A549 (cell line): Measurements from ENCODE around the gene KCTD15. TPM values are rescaled to one million over a fixed set of nuclear protein-coding genes. Genes with fewer than 3 reads are reported as not detected.

Experiments used
- ATAC-seq, 2 experiments: fragments of 200-7000 bp in 1 of 2; fragments of >200 bp in 1 of 2; cut with Nextera tagmentation in 1 of 2; cut with Tn5 transposase in 1 of 2; 3 replicates each; pipeline versions ENCODE4 v1.8.0 to v1.9.1; 2018 to 2020; ENCODE audit warnings: mild to moderate bottlenecking in 1 of 2, moderate library complexity in 1 of 2
- CTCF ChIA-PET: fragments of 300-600 bp; sonication (Branson Sonifier 250); formaldehyde crosslinking; extraction: SDS; loops from one replicate; lab custom pipeline; 2021; ENCODE audit warnings: antibody characterized with exemption, inconsistent platforms; lab: Yijun Ruan, JAX
- POLR2A ChIA-PET: fragments of 350-600 bp; formaldehyde crosslinking; extraction: SDS; loops from one replicate; lab custom pipeline; 2021; ENCODE audit warnings: antibody characterized with exemption, inconsistent platforms; lab: Yijun Ruan, JAX
- DNase-seq, 2 experiments: peaks; one replicate each; pipeline versions ENCODE4 v3.0.0 to v3.0.0-alpha.2; 2011 to 2016; ENCODE audit warnings: low read depth in 1 of 2, low spot score in 1 of 2
- FAIRE-seq: peaks from 2 replicates; lab custom pipeline; 2011; peaks lifted over from hg19 to GRCh38; lab: Jason Lieb, UNC
- H3K27ac ChIP-seq, 2 experiments: fragments of >200 bp; sonication (Bioruptor Twin); formaldehyde crosslinking; 3 replicates each; pipeline ENCODE4 v1.5.1; 2016 to 2017
- H3K4me1 ChIP-seq: fragments of >200 bp; sonication (Bioruptor Twin); formaldehyde crosslinking; 3 replicates; pipeline ENCODE4 v1.6.1; 2016
- H3K4me2 ChIP-seq: fragments of >200 bp; sonication (Bioruptor Twin); formaldehyde crosslinking; 3 replicates; pipeline ENCODE4 v1.6.1; 2016
- H3K4me3 ChIP-seq: fragments of >200 bp; sonication (Bioruptor Twin); formaldehyde crosslinking; 3 replicates; pipeline ENCODE4 v1.5.1; 2016
- H3K9me3 ChIP-seq: fragments of >200 bp; sonication (Bioruptor Twin); formaldehyde crosslinking; 3 replicates; pipeline ENCODE4 v1.6.1; 2016
- CBX8 ChIP-seq: fragments of 200-600 bp; sonication (generic); IDR thresholded peaks from 2 replicates; pipeline ENCODE4 v1.6.1; 2016
- EHF ChIP-seq: fragments of 250-450 bp; sonication (Bioruptor Pico); IDR thresholded peaks from 2 replicates; pipeline ENCODE4 v1.5.0; 2020; ENCODE audit warnings: mild to moderate bottlenecking
- EP300 ChIP-seq, 2 experiments: fragments of >200 bp; sonication (Bioruptor Twin); formaldehyde crosslinking; IDR thresholded peaks; 2 replicates in 1 of 2; 3 replicates in 1 of 2; pipeline ENCODE4 v1.6.1; 2016 to 2017
- FOSB ChIP-seq: fragments of 250-450 bp; sonication (Bioruptor Pico); IDR thresholded peaks from 2 replicates; pipeline ENCODE4 v1.5.0; 2020; ENCODE audit warnings: mild to moderate bottlenecking, moderate library complexity
- FOSL2 ChIP-seq, 2 experiments: fragments of 450-650 bp in 1 of 2; fragments of >200 bp in 1 of 2; sonication (Bioruptor Twin) in 1 of 2; formaldehyde crosslinking; IDR thresholded peaks; 2 replicates each; pipeline versions ENCODE4 v1.5.0 to v1.6.1; 2016 to 2020; ENCODE audit warnings: mild to moderate bottlenecking in 1 of 2, moderate library complexity in 1 of 2
- FOXS1 ChIP-seq: fragments of 250-450 bp; sonication (Bioruptor Pico); IDR thresholded peaks from 2 replicates; pipeline ENCODE4 v1.5.0; 2020; ENCODE audit warnings: mild to moderate bottlenecking, moderate library complexity
- GATA3 ChIP-seq: IDR thresholded peaks from 2 replicates; pipeline ENCODE4 v1.6.1; 2012; ENCODE audit warnings: borderline replicate concordance
- HOXA7 ChIP-seq: fragments of 250-450 bp; sonication (Bioruptor Pico); IDR thresholded peaks from 2 replicates; pipeline ENCODE4 v1.5.0; 2020; ENCODE audit warnings: mild to moderate bottlenecking, moderate library complexity
- HOXB5 ChIP-seq: fragments of 250-450 bp; sonication (Bioruptor Pico); IDR thresholded peaks from 2 replicates; pipeline ENCODE4 v1.5.0; 2020; ENCODE audit warnings: mild to moderate bottlenecking, moderate library complexity
- JUN ChIP-seq, 2 experiments: fragments of >200 bp; sonication (Bioruptor Twin); formaldehyde crosslinking; IDR thresholded peaks; 2 replicates in 1 of 2; 3 replicates in 1 of 2; pipeline ENCODE4 v1.6.1; 2016 to 2017
- KDM5A ChIP-seq: fragments of 200-600 bp; sonication (generic); IDR thresholded peaks from 2 replicates; pipeline ENCODE4 v1.6.1; 2016; ENCODE audit warnings: antibody characterized with exemption, mild to moderate bottlenecking
- MYC ChIP-seq: IDR thresholded peaks from 2 replicates; pipeline ENCODE4 v1.6.1; 2012; ENCODE audit warnings: mild to moderate bottlenecking, inconsistent platforms, low read length, improper control_type of control experiment, borderline replicate concordance
- NFE2L2 ChIP-seq: fragments of 150-350 bp; conservative IDR thresholded peaks from 2 replicates; pipeline ENCODE4 v1.6.1; 2014; ENCODE audit warnings: low read length
- NR3C1 ChIP-seq: fragments of >200 bp; sonication (Bioruptor Twin); formaldehyde crosslinking; IDR thresholded peaks from 3 replicates; pipeline ENCODE4 v1.6.1; 2017
- RFX5 ChIP-seq: fragments of 450-650 bp; IDR thresholded peaks from 2 replicates; pipeline ENCODE4 v1.7.1; 2014; ENCODE audit warnings: antibody characterized with exemption, mild to moderate bottlenecking, moderate library complexity
- SMC3 ChIP-seq: fragments of >200 bp; sonication (Bioruptor Twin); formaldehyde crosslinking; IDR thresholded peaks from 3 replicates; pipeline ENCODE4 v1.6.1; 2018; ENCODE audit warnings: inconsistent platforms
- TFCP2L1 ChIP-seq: fragments of 250-450 bp; sonication (Bioruptor Pico); IDR thresholded peaks from 2 replicates; pipeline ENCODE4 v1.5.0; 2021; ENCODE audit warnings: mild to moderate bottlenecking
- WGBS: methylation state at CpG from one replicate; pipeline ENCODE4 v1.1.6; 2017; ENCODE audit errors: missing lambda C conversion rate; 5-methylcytosine and 5-hydroxymethylcytosine counted together
- polyA plus RNA-seq, 4 experiments: library from polyadenylated mRNA; depleted of rRNA in 3 of 4; stranded (reverse); fragments of >200 nt; fragmentation: RNase III in 1 of 4; extraction: RNeasy Plus Mini Kit Qiagen cat#74134 plus additional on column Dnase treatment in 1 of 4; gene quantifications; 2 replicates in 3 of 4; 3 replicates in 1 of 4; pipeline ENCODE4 v1.2.3, GENCODE V29; 2011 to 2017
- TF ChIP-seq, protein P1 (sequence below): fragments of 250-450 bp; sonication (Bioruptor Pico); IDR thresholded peaks from 2 replicates; pipeline ENCODE4 v1.5.0; 2020; ENCODE audit warnings: low read depth, mild to moderate bottlenecking, moderate library complexity
- TF ChIP-seq, protein P2 (sequence below): IDR thresholded peaks from 2 replicates; pipeline ENCODE4 v1.6.1; 2012; ENCODE audit warnings: low read depth, borderline replicate concordance
- TF ChIP-seq, protein P3 (sequence below): fragments of >200 bp; sonication (Bioruptor Twin); formaldehyde crosslinking; IDR thresholded peaks from 3 replicates; pipeline ENCODE4 v1.5.1; 2016
- TF ChIP-seq, protein P4 (sequence below): fragments of >200 bp; sonication (Bioruptor Twin); formaldehyde crosslinking; IDR thresholded peaks from 2 replicates; pipeline ENCODE4 v1.6.1; 2016

The KCTD15 gene
- polyA plus RNA-seq, 2 of the 4 experiments (the other 2 are of a cell fraction): 54.0 to 56.5 TPM

DNA sequence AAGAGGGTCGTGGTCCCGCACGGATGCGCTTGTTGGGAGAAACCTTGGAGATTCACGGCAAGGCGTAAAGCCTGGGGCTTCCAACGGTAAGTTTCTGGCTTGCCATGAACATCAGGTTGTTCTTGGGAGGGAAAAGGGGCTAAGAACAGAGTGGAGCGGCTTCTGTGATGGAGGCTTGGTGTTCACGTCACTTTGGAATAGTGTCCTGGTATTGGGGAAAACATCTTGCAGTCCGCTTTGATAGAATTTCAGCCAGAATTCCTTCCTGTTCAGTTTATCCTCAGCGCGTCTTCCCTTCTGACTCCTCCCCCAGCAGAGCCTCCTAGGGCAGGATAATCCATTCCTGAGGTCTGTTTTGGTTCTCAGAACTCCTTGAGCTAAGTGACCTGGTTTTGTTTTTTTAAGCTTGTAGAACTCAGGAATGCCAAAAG, 2.0 kb downstream of the KCTD15 start:
- ATAC-seq (no peak), FAIRE-seq (no peak), DNase-seq (no peak)
- H3K4me3 ChIP-seq: no peak overlapping the region
- TF ChIP-seq NR3C1 (no peak), GATA3 (no peak), HOXB5 (CRISPR knock-in tag) (no peak)
- H3K27ac ChIP-seq: peak overlapping the region in 1 of 2 experiments; percentile 96; a peak in 4 of 6 replicates
- 94% methylated on average over 12 of the region's 12 CpGs for WGBS
- CTCF ChIA-PET: interaction anchor here (3.1 to 10.0 kb wide), 4 partner anchors 16 to 298 kb away, joined by 13 to 313 read pairs (median 46); no protein-coding TSS in a partner anchor
- no peaks in the 10 kb centered on the region for H3K9me3 ChIP-seq
- H3K4me2 ChIP-seq: peak overlapping the region; percentile 87
- POLR2A ChIA-PET: no interaction called here
- H3K4me1 ChIP-seq: peaks cover 53% of the 10 kb centered on the region

DNA sequence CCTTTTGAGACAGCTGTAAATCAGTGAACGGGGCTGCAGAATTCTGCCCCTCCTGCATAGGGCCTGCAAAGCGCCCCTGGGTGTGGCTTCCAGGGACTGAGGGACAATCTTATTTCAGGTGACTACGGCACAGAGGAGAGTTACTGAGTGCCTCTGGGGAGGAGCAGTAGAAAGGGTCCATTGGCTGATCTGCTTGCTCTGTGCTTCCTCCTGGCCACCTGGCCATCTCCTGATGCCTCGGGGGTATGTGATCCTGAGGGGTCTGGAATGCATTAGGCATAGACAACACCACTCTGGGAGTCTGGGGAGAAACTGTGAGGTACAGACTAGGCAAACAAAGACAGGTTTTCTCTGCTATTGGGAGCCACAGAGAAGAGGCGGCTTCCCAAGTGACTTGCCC, 2.8 kb downstream of the KCTD15 start:
- H3K4me1 ChIP-seq: peaks cover 54% of the 10 kb centered on the region
- FAIRE-seq (no peak), DNase-seq (no peak), ATAC-seq (no peak)
- H3K4me2 ChIP-seq: no peak overlapping the region
- ChIA-PET POLR2A (no interaction called here), CTCF (interaction anchor here (0.9 to 10.0 kb wide), 3 partner anchors 17 to 198 kb away, joined by 4 to 313 read pairs (median 13); no protein-coding TSS in a partner anchor)
- peak overlapping the region in 1 of 2 experiments; percentile 96; a peak in 1 of 6 replicates for H3K27ac ChIP-seq
- no peaks in the 10 kb centered on the region for H3K9me3 ChIP-seq
- TF ChIP-seq FOXS1 (no peak), JUN (IDR thresholded peaks at IDR 0.05) (peak in 1 of 2 experiments; percentile 30; a peak in 1 of 5 replicates)
- TF ChIP-seq, all 56 proteins: peak for 1
- WGBS: 90% methylated on average over 5 of the region's 5 CpGs
- H3K4me3 ChIP-seq: no peak overlapping the region

DNA sequence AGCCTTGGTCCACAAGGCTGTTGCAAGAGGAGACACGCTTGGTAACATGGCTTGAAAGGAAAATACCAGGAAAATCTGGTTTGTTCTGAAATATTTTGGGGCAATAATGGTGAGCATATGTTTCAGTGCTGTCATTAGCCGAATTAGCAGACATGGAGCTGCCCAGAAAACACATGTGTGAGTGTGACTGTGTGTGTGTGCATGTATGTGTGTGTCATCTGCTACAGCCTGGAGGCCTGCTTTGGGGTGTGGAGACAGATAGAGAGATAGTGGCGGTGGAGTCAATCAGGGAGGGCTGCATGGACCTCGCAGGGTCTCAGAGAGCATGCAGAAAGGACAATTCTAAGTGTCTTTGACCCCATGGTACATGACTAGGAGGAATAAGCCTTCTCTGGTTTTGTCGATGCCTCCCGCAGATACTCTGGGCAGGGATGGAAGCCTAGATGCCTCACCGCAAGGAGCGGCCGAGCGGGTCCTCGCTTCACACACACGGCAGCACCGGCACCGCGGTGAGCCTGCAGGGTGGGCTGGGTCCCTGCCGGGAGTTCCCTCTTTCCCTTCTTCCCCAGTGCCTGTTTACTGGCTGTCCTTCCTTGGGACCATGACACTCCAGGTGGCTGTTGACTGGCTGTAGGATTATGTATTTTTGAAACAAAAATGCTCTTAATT, 3.5 kb downstream of the KCTD15 start:
- TF ChIP-seq FOSB (CRISPR knock-in tag) (no peak), HOXB5 (CRISPR knock-in tag) (no peak), CBX8 (no peak), EP300 (IDR thresholded peaks at IDR 0.05) (no peak), HOXA7 (no peak), TFCP2L1 (no peak), FOSL2 (IDR thresholded peaks at IDR 0.05) (no peak), FOSL2 (CRISPR knock-in tag; IDR thresholded peaks at IDR 0.05) (no peak), NFE2L2 (no peak), KDM5A (no peak)
- TF ChIP-seq, protein P1, sequence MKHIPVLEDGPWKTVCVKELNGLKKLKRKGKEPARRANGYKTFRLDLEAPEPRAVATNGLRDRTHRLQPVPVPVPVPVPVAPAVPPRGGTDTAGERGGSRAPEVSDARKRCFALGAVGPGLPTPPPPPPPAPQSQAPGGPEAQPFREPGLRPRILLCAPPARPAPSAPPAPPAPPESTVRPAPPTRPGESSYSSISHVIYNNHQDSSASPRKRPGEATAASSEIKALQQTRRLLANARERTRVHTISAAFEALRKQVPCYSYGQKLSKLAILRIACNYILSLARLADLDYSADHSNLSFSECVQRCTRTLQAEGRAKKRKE (CRISPR knock-in tag): no peak
- TF ChIP-seq, protein P2, sequence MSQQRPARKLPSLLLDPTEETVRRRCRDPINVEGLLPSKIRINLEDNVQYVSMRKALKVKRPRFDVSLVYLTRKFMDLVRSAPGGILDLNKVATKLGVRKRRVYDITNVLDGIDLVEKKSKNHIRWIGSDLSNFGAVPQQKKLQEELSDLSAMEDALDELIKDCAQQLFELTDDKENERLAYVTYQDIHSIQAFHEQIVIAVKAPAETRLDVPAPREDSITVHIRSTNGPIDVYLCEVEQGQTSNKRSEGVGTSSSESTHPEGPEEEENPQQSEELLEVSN: no peak
- ATAC-seq: no peak
- POLR2A ChIA-PET: no interaction called here
- Histone ChIP-seq H3K4me1 (peaks cover 56% of the 10 kb centered on the region), H3K4me3 (no peak overlapping the region), H3K27ac (no peak overlapping the region), H3K4me2 (no peak overlapping the region), H3K9me3 (no peaks in the 10 kb centered on the region)
- no peak for DNase-seq
- FAIRE-seq: no peak
- WGBS: 94% methylated on average over 16 of the region's 16 CpGs
- CTCF ChIA-PET: interaction anchor here (0.9 to 3.4 kb wide), 2 partner anchors 21 to 198 kb away, joined by 4 to 13 read pairs; no protein-coding TSS in a partner anchor

DNA sequence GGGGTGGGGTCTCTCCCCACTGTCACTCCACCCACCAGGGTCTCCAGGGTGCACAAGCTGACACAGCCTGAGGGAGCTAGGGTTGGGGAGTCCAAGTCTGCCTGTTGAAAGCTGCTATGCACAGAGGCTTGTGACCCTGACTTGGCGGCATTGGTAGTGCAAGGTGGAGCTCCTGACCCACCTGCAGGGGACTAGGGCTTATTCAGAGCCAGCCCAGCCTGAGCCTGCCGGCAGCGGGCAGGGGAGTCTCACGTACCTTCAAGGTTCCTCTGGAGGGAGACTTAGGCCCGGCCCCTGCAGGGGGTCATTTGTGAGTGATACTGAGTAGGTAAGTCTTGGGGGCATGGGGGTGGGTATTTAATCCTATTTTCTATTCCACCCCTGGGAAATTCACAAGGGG, 4.7 kb downstream of the KCTD15 start:
- ChIA-PET CTCF (interaction anchor here (1.1 to 5.0 kb wide), 5 partner anchors 23 to 295 kb away, joined by 3 to 39 read pairs (median 7); no protein-coding TSS in a partner anchor), POLR2A (interaction anchor here (0.5 kb wide), 1 partner anchor 334 kb away, joined by 3 read pairs; no protein-coding TSS in a partner anchor)
- Histone ChIP-seq H3K9me3 (no peaks in the 10 kb centered on the region), H3K4me3 (no peak overlapping the region), H3K27ac (peak overlapping the region in 1 of 2 experiments; percentile 90; a peak in 1 of 6 replicates), H3K4me2 (peak overlapping the region; percentile 5; the same call in 1 of the 3 replicates), H3K4me1 (peaks cover 69% of the 10 kb centered on the region)
- ATAC-seq: no peak
- no peak for DNase-seq
- FAIRE-seq: no peak
- TF ChIP-seq SMC3: no peak
- TF ChIP-seq, protein P3, sequence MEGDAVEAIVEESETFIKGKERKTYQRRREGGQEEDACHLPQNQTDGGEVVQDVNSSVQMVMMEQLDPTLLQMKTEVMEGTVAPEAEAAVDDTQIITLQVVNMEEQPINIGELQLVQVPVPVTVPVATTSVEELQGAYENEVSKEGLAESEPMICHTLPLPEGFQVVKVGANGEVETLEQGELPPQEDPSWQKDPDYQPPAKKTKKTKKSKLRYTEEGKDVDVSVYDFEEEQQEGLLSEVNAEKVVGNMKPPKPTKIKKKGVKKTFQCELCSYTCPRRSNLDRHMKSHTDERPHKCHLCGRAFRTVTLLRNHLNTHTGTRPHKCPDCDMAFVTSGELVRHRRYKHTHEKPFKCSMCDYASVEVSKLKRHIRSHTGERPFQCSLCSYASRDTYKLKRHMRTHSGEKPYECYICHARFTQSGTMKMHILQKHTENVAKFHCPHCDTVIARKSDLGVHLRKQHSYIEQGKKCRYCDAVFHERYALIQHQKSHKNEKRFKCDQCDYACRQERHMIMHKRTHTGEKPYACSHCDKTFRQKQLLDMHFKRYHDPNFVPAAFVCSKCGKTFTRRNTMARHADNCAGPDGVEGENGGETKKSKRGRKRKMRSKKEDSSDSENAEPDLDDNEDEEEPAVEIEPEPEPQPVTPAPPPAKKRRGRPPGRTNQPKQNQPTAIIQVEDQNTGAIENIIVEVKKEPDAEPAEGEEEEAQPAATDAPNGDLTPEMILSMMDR: no peak
- TF ChIP-seq, protein P4, sequence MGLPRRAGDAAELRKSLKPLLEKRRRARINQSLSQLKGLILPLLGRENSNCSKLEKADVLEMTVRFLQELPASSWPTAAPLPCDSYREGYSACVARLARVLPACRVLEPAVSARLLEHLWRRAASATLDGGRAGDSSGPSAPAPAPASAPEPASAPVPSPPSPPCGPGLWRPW: no peak
- no peak for TF ChIP-seq RFX5
- TF ChIP-seq, protein P2: no peak
- no peak for TF ChIP-seq MYC
- no peak for TF ChIP-seq CBX8
- TF ChIP-seq FOSB (CRISPR knock-in tag): no peak
- TF ChIP-seq EHF (CRISPR knock-in tag): no peak
- WGBS: 96% methylated on average over 5 of the region's 5 CpGs
